ENCODE data around the gene TRIM50.
"Not testable (repeated sequence)": the region's sequence is repeated elsewhere in the genome, so short reads cannot be mapped to it uniquely, and the experiment has no call there.

Gene TRIM50

DNA sequence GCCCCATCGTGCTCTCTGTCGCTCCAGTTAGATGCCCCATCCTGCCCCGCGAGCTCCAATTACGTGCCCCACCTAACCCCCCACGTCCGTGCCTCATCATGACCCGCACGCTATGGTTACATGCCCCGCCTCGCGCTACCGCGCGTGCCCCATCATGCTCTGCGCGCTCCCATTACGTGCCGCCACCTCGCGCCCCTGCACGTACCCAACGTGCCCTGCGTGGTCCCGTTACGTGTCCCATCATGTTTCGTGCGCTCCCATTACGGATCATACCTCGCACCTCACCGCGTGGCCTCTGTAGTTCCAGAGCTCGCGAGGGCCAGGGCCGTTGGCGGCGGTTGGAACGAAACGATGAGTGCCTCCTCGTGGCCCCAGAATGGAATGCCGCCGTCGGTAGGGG is at the start of gene TRIM50, which contains the start of gene FKBP6:
TSS of gene TRIM50 (minus strand) at position 161 of the 400 bp plus-strand sequence. CDS start 3,295 bp downstream, outside the sequence.
TSS of gene FKBP6 (plus strand) at position 240 of the 400 bp plus-strand sequence. CDS start 268 bp downstream, outside the sequence.
- DNase-seq, result not testable (repeated sequence)

DNA sequence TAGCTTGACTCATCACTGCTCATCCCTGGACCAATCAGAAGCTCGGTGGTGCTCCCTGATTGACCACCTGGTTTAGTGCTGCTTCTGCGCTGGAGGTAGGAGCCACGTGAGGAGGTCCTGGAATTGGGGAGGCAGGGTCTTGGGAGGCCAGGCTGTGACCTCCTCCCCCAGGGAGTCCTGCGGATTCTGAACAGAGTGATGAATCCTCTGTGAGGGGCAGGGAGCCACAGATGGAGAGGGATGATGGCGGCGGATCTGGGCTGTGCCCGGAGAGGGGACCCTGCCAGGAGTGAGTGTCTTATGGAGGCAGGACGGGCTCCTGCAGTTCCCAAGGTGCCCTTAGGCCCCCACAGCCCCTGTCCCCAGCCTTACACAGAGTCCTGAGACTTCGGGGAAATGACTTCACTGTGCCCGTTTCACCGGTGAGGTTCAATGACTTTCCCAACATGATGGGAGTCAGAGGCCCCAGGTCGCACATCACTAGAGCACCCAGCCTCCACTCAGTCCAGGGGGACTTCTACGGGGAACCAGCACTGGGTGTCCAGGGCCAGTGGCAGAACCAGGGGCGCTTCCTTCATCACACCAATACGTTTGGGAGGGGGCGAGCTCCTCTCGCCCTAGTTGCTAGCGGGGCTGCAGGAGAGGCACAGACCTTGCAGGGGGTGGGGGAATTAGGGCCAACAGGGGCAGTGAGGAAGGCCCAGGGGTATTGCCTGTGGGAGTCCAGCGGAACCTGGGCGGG is 49.0 kb upstream of the TRIM50 start:
- DNase-seq, result no peak

DNA sequence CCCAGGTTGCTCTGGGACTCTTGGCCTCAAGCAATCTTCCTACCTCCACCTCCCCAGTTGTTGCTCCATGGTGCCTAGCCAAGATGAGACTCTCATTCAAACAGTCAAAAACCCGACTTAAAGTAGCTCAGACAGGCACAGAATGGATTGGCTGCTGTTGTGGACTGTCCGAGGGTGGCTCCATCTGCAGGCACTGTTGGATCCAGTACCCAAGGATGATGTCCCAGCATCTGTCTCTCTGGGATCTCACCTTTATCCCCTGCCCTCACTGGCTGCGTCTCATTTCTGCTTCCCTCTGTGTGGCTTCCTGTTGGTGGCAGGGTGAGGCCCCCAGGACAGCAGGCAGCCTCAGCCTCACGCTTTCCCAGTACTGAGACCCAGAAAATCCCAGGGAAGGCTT is 48.4 kb upstream of the TRIM50 start:
- not testable (repeated sequence) for DNase-seq

DNA sequence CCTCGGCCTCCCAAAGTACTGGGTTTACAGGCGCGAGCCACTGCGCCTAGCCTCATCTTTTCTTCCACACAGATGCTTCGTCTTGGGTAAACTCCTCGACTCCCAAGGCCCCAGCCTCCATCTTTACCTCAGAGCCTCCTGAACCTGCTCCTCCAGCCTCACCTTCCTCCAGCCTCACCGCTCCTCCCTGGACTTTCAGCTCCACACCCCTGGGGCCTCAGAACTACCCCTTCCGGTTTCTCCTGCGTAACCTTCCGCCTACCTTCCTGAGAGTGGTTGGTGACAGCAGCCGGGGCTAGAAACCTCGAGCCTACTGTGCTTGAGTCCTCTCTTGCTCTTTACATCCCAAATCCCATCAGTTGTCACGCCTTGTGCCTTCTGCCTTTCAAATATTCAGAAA is 45.9 kb upstream of the TRIM50 start:
- no peak for DNase-seq

DNA sequence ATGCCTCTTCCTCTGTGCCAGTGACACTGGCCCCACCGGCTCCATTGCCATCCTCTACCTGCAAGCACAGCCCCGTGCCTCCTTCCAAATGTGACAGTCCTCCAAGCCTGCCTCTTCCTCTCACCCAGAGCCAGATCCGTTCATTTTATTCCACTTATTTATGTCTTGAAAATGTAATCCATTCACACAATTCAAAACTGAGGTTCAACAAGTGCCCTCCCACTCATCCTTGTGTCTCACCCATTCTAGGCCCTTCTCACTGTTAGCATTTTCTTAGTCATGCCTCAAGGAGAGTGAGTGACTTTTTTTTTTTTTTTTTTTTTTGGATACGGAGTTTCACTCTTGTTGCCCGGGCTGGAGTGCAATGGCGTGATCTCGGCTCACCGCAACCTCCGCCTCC is 41.7 kb upstream of the TRIM50 start:
- no peak for DNase-seq

DNA sequence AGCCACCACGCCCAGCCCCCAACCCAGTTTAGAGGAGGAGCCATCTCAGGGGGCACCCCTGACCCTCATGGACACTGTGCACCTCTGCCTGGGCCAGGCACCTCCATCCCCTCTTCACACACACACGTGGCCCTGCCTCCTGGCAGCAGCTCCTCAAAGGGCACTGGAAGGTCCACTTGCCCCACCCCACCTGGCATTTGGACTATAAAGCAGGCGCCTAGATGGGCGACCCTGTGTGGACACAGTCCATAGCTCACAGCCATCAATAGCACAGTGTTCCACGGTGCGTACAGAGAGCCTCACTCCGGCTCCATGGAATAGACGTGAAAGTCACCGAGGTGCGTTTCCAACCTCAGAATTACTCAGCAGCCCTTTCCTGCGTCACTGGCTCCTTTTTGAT is 41.1 kb upstream of the TRIM50 start:
- DNase-seq, result no peak

DNA sequence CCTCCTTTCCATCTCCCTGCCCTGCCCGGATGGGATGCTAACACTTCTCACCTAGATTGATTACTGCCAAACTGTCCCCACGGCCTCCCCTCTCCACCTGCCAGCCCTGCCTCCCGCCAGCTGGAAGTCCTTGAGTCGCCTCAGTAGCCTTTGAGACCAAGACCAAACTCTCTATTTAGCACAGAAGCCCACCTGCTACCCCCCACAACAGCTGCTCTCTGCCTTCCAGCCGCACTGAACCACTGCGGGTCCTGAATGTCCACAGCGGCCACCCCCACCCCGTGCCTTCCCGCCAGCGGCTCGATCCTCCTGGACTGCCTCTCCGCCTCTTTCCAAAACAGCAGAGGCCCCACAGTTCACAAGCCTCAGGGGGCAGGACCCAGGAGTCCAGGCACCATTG is 39.1 kb upstream of the TRIM50 start:
- no peak for DNase-seq

DNA sequence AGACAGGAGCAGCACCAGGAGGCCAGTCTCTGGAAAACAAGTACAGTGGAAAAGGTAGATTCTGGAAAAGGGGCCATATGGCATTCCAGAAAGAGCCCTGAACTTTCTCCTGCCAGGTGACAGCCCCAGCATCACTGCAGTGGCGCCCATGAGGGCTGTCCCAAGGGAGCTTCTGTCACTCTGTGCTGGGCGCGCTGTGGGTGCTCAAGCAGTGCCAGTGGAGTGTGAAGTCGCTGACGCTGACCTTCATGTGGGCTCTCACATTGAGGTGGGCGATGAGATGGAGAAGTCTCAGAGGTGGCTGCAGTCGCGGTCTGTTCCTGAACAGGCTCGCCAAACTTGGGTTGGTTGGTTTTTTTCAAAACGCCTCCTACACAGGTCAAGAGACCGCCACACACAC is 38.2 kb upstream of the TRIM50 start:
- DNase-seq, result no peak

DNA sequence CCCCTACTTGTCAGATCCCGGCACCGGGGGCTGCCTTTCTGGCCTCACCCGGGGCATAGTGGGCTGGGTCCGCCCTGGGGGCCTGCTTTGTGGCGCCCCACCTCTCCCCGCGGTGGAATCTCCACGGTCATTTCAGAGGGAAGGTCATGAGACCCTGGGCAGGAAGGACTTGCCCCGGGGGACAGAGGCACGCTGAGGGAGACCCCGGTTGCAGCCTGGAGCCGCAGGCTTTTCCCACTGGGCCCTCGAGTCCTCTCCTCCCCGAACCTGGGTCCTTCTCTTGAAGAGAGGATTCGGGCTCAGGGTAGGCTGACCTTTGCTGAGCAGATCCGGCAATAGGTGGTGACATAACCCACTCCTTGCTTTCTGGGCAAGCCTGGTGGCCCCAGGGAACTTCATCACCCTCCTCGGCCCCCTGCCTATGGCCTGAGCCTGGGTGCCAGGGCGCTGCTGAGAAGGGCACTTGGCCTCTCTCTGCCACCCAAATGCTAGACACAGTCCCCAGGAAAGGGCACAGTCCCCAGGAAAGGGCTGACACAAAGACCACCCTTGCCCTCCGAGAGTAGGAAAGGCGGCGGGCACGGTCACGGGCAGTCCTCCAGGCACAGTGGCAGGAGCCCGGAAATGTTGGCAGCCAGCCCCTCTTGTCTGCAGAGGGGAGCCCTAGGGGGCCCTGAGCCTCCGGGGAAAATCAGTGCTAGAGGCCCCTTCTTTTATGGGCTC is 36.3 kb upstream of the TRIM50 start:
- no peak for DNase-seq

DNA sequence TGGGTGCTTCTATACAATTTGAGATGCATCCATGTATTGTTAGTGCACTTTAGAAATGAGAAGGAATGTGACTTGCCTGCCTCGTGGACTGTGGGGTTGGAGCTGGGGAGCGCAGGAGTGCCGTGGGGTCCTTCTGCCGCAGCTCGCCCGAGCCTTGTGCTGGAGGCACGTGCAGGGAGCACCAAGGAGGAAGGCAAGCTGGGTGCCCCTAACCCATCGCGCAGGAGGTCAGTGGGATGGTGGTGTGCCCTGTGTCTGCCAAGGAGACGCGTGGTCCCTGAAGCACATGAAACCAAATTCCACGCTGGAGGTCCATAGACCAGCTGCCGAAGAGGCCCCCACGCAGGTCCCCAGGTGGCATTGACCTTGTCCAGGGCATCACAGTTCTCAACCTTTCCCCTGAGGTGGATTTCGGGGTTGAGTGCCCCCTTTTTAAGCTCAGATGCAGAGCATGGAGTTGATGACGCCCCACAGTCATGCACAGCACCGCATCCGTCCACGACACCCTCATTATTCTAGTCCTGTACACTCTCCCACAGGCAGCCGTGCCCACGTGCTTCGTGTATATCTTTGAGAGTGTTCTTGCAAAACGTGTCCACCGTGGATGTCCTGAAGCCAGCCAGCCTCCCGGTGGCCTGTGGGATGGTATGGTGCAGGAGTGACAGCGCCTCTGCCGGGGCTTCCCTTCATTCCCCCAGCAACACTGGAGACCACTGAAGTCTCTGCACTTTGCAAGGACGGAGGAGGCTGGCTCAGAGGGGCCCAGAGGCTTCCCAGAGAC is 35.5 kb upstream of the TRIM50 start:
- DNase-seq, result no peak

DNA sequence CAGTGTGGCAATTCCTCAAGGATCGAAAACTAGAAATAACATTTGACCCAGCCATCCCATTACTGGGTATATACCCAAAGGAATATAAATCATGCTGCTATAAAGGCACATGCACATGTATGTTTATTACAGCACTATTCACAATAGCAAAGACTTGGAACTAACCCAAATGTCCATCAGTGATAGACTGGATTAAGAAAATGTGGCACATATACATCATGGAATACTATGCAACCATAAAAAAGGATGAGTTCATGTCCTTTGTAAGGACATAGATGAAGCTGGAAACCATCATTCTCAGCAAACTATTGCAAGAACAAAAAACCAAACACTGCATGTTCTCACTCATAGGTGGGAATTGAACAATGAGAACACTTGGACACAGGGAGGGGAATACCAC is 32.7 kb upstream of the TRIM50 start:
- not testable (repeated sequence) for DNase-seq

DNA sequence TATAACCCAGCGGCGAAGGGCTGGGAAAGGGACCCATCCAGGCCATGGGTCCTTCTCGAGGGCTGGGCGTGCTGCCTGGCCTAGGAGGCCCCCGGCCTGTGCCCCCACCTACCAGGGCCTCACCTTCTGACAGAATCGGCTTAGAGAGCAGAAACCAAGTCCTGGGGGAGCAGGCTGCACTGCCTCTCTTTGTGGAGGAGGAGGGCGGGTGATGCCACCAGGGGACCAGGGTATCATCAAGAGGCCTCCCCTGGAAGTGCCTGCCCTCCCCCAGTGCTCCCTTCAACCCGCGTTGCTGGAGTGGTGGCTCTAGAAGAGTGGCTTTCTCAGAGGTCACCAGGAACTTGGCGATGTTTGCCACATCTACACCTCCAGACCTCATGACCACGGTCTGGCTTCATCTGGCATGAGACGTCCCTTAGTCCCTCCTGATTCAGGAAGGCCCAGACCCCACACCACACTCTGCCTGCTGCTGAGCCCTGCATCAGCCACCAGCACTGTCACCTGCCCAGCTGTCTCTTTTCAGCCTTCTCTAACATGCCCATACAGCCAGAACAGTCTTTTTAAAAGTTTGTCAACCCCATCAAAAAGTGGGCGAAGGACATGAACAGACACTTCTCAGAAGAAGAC is 32.0 kb upstream of the TRIM50 start:
- DNase-seq, result no peak

DNA sequence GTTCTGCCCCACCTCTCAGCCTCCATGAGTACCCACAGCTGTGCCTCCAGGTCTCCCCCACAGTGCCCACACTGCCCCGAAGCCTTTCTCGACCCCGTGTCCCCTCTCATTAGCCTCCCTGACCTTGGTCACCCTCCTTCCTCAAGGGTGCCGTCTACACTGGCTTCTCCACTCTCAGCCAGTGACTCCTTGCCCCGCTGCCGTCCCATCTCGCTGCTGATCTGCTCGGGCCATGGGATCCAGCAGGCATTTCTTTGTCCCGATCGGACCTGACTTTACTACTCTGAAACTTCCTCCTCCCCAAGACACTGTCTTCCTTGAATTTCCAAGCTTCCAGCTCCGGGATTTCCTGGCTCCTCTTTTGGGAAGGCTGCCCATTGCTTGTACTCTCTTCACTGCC is 31.4 kb upstream of the TRIM50 start:
- DNase-seq, result no peak

DNA sequence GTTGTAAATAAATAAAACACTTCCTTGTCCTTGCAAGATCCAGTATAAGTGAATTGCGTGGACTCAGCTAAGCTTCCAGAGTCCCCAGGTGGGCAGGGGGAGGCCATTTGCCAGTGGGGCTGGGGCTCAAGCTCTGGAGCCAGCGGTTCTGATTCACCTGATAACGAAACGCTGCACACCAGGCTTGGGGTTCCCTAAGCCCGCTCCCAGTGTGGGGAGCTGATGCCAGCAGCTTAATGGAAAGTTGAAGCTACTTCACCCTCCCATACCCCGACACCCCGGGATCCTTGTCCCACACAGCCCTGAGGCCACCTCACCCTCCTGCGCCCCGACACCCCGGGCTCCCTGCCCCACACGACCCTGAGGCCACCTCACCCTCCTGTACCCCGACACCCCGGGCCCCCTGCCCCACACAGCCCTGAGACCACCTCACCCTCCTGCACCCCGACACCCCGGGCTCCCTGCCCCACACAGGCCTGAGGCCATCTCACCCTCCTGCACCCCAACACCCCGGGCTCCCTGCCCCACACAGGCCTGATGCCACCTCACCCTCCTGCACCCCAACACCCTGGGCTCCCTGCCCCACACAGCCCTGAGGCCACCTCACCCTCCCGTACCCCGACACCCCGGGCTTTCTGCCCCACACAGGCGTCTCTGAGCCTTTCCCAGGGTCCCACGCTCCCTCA is 30.9 kb upstream of the TRIM50 start:
- DNase-seq, result no peak

DNA sequence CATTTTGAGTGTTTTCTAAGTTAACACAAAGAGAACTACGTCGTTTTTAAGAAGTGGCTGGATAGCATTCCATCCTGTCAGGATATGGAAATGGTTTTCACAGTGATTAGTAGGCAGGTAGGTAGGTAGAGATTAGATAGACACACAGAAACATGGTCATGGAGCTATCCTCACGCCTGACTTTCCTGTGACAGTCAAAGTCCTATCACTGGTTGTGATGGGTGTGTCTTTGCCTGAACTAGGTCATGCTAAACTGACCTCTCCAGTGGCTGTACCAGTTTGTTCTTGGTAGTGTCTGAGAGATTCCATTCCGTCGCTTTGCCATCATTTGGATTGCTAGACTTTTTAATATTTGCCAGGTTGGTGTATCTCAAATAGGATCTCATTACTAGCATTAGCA is 28.3 kb upstream of the TRIM50 start:
- no peak for DNase-seq

DNA sequence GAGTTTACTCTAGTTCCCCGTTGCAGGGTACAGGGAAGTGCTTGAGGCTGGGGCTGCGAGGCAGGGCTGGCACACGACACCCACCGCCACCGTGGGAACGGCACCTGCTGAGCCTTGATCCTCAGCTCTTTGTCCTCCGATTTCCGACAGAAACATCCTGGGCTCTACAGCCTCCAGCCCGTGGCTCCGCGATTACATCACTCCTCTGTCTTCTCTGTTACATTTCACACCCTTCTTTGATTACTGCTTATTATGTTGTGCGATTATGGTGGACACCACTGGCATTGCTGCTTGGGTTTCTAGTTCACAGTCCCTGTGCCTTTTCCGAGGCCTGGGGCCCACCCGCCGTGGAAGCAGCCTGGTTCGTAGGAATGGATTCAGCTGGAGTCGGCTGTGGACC is 26.9 kb upstream of the TRIM50 start:
- DNase-seq, result no peak

DNA sequence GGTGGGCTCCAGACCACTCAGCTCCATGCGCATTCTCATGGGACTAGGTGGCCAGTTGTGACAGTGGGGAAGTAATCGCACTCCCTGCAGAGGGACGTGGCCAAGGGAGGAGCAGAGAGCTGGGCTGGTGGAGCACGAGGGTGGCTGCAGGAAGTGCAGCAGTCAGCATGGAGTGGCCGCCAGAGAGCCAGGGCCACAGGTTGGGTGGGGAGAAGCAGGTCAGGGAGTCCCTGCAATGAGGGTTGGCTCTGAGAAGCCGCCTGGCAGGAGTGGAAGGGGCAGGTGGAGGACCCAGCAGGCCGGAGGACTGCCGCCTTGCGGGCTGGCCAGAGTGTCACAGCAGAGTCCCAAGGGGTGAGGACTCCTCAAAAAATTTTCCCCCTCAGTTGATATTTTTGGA is 26.3 kb upstream of the TRIM50 start:
- DNase-seq, result no peak

DNA sequence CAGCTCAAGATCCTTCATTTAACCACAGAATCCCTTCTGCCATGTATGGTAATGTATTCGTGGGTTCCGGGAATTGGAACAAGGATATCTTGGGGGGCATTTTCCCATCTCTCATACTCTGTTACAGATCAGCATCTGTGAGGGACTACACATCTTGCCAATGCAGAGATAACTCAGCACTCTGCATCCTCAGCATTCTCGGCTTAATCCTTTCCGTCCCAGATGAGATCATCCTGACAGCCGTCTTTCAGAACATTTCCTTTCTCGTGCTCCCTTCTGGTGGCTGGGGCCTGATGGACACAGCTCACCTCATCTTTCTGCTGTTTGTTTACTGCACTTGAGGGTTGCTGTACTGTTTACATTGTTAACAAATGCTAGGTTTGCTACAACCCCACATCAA is 25.4 kb upstream of the TRIM50 start:
- no peak for DNase-seq

DNA sequence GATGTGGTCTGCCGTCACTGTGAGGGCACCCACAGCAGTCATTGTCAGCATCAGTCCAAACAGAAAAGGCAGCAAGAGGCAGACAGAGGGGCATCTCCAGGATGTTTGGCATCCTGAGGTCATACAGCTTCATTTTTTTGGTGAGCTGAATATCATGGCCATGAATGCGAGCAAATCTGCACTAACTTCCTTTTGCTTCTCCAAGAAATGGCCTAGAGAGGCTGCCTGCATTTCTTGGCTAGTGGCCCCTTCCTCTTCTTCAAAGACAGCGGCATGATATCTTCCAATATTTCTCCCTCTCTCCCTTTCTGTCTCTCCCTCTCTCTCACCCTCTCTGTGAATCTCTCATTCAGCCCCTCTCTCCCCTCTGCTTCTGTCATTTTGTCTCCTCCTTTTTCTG is 24.9 kb upstream of the TRIM50 start:
- no peak for DNase-seq

DNA sequence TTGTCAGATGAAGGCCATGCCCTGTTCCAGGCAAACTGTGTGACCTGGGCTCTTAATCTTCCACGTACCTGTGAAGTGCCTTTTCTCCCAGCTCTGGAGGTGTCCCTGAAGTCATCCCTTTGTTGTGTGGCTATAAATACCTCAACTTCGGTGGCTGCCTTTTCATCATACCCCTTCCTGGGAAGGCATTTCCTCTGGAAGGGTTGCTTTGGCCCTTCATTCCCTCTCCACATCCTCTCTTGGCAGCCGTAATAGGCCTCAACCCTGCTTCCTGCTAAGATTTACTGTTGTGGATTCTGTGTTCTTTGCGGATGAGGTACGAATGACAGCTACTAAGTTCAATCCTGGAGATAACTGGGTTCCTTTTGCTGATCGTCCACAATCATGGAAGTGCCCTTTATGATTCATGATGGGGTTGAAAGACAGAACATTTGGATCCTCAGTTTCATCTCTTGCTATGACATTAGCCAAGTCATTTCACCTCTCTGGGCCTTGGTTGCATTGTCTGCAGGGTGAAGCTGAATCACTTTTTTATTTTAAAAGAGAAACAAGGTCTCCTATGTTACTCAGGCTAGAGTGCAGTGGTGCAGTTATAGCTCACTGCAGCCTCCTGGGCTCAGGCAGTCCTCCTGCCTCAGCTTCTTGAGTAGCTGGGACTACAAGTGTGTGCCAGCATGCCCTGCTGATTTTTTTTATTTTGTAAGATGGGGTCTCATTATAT is 23.7 kb upstream of the TRIM50 start:
- no peak for DNase-seq

DNA sequence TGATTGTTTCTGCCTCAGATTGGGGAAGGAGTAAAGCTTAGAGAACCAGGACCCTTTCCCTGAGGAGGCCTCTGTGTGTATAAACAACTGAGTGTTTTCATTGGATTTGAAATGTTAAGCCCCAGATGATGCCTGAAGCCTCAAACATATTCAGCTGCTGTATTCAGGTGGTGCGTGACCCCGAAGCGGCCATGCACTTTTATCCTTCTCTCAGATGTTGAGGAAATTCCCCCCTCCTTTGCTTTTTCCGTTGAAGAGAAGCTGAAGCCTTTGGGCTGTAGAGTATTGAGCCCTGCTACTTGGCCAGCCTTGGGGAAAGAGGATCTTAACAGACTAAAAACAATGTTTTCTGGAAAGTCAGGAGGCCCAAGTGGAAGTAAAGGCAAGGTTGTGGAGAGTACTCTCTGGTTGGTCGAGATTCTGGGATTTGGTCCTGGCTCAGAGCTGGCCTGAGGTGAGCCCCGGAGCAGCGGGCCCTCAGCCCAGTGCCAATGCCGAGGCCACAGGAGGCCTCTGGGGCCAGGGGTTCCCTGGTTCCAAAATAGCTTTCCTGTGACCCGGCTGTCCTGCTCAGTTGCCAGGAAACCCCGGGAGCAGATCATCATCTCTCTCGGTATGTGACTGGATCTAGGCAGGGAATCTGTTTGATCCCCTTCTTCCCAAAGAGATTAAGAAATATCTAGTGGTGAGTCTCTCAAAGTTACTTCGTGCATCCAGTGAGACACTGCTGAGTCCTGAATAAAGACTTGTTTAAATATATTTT is 22.6 kb upstream of the TRIM50 start:
- DNase-seq, result no peak
